CD4-positive, alpha-beta T cell treated with Interleukin-15 for 1 hour (primary cell): ENCODE measurements around the gene DIP2C.
"Not testable (repeated sequence)": the region's sequence is repeated elsewhere in the genome, so short reads cannot be mapped to it uniquely, and the experiment has no call there.

ENCODE experiments used
- DNase-seq: peaks from one replicate; pipeline ENCODE4 v3.0.0-alpha.2; 2020

DIP2C gene

GRCh38 chr10:396535-397220, 292.8 kb downstream of the DIP2C start:
- no peak for DNase-seq

- no peak for DNase-seq
Observed at GRCh38 chr10:396107-396506, 293.4 kb downstream of the DIP2C start.

- no peak for DNase-seq
Observed at GRCh38 chr10:395665-396064, 293.8 kb downstream of the DIP2C start.

GRCh38 chr10:394439-395101, 294.9 kb downstream of the DIP2C start:
- not testable (repeated sequence) for DNase-seq

GRCh38 chr10:393787-394438, 295.6 kb downstream of the DIP2C start:
- DNase-seq, result no peak

- DNase-seq, result no peak
Observed at GRCh38 chr10:393106-393745, 296.2 kb downstream of the DIP2C start.

- DNase-seq, result no peak
Observed at GRCh38 chr10:392705-393037, 296.8 kb downstream of the DIP2C start.

- no peak for DNase-seq
Observed at GRCh38 chr10:391847-392704, 297.4 kb downstream of the DIP2C start.

- DNase-seq, result no peak
Observed at GRCh38 chr10:391305-391704, 298.2 kb downstream of the DIP2C start.

- DNase-seq, result no peak
Observed at GRCh38 chr10:390449-391100, 298.9 kb downstream of the DIP2C start.

GRCh38 chr10:389836-390448, 299.5 kb downstream of the DIP2C start:
- DNase-seq, result no peak

- DNase-seq, result no peak
Observed at GRCh38 chr10:389261-389790, 300.1 kb downstream of the DIP2C start.

GRCh38 chr10:388661-389045, 300.8 kb downstream of the DIP2C start:
- no peak for DNase-seq

GRCh38 chr10:387909-388660, 301.4 kb downstream of the DIP2C start:
- no peak for DNase-seq

- no peak for DNase-seq
Observed at GRCh38 chr10:387593-387891, 301.9 kb downstream of the DIP2C start.

GRCh38 chr10:386771-387592, 302.5 kb downstream of the DIP2C start:
- DNase-seq, result no peak

GRCh38 chr10:385571-386300, 303.7 kb downstream of the DIP2C start:
- DNase-seq, result no peak

- no peak for DNase-seq
Observed at GRCh38 chr10:384538-385305, 304.7 kb downstream of the DIP2C start.

GRCh38 chr10:383519-383918, 305.9 kb downstream of the DIP2C start:
- no peak for DNase-seq
